ENCODE results near the gene MDM4.

DNA sequence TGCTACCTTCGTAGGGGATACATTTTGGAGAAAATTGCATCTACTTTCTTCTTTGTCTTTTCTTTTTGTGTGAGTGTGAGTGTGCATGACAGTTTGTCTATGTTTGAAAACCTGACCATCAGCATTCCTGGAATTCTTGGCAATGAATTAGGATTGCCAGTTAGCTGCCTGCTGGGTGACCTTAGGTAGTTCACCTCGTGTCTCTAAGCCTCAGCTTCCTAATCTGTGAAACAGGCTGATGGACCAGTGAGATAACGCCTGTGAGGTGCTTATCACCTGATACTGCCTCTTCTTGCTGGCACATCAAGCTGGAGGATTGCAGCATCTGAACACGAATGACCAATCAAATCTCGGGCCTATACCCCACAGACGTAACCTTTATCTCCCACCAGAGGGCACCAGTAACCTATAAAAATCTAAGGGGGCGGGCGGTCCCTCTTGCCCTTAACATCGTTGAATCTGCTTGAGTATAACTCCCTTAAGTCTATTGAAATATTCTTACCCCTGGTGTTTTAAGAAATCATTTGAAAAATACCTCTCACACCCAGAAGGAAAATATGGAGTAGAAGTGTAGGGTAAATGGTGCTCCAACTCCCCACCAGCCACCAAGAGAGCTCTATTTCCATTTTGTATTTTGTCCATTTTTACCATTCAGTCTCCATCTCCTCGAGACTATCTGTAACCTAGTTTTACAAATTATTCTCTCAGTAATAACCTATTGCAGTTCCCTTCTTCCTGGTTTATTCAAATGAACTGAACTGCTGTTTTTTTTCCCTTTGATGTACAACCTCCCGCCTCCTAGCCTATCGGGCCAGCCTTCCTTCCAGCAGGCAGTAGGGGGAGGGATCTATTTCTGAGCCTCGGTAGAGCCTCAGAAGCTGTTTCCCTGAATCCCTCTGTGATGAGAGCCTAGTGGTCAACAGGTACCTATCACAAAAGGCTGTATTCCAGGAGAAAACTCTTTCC, 49.7 kb downstream of the MDM4 start:
- peak; percentile 93 to 95 for TF ChIP-seq RAD21 (conservative IDR thresholded peaks at IDR 0.05 in 1 of 2, IDR thresholded peaks at IDR 0.05 in 1 of 2)
- TF ChIP-seq JUNB (IDR thresholded peaks at IDR 0.05): no peak

Measured in A549 (cell line).